ENCODE measurements around the gene DAAM1. TPM values are rescaled to one million over a fixed set of nuclear protein-coding genes. Genes with fewer than 3 reads are reported as not detected.

The DAAM1 gene
- total RNA-seq, 1 experiment from 2014 or later = 11.0 TPM

DNA sequence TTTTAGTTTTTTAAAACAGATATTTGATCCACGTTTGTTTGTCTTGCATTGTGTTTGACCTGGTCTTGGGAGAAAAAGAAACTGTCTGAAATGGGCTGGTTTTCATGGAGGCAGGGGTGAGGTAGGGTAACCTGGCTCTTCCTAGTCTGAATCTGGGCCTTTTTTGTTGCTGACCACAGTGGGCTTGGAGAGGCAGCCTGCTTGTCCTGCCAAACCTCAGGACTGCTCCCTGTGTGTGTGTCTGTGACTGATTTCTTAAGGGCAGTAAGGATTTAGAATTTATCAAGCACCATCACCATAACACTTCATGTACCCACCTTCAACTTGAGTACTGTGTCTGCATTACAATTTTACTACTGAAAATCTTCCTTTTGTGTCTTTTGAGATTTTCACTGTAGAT is 28.5 kb downstream of the DAAM1 start:
- DNase-seq (ENCODE audit: low read depth) = no peak

DNA sequence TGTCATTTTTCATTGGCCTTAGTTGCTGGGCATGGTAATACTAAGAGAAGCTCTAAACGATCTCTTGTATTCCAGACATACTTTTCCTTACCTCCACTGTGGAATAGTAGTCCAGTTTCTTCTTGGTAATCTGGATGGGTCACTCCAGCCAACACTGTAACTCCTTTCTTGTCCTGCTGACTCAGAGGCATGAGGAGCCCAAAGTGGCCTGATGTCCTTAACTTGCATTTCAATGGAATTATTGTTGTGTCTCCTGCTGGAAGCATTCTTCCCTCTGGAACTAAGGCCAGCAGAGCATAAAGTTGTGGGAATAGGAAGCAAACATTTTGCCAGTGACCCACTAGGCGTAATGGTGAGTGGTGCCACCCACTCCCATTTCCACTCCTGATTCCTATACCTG is 33.1 kb downstream of the DAAM1 start:
- DNase-seq (ENCODE audit: low read depth) = peak; percentile 45

DNA sequence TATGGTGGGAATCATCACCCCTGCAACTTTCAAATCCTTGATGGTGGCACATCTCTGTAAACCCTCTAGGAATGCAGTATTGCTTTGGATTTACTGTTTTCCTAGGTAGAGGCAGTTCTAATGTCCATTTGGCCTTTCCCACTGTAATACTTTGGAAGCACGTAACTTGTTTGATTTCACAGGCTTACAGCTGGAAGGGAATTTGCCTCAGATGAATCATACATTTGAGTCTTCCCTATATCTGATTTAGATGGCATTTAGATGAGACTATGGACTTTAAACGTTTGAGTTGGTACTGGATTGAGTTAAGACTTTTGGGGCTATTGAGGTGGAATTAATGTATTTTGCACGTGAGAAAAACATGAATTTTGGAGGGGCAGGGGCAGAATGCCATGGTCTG is 35.9 kb downstream of the DAAM1 start:
- DNase-seq (ENCODE audit: low read depth) = no peak

- DNase-seq (ENCODE audit: low read depth) = no peak
Measured at GRCh38 chr14:59225281-59225680, 36.8 kb downstream of the DAAM1 start.

DNA sequence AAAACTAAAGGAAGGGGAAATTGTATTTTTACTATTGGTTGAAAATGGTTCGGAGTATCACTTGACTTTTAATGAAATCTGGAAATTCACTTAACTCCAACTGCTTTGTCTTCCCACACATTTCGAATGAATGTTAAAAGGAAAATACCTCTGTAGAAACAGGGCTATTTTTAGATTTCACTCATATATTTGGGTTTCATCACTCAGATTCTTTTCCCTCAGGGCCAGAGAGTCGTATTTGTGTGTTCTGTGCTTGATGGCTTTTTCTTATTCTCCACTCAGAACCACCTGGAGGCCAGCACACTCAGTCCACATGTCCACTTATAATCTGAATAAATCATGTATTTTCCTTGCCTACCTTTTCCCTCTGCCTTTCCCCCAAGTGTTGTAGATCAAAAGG is 40.0 kb downstream of the DAAM1 start:
- no peak for DNase-seq (ENCODE audit: low read depth)

DNA sequence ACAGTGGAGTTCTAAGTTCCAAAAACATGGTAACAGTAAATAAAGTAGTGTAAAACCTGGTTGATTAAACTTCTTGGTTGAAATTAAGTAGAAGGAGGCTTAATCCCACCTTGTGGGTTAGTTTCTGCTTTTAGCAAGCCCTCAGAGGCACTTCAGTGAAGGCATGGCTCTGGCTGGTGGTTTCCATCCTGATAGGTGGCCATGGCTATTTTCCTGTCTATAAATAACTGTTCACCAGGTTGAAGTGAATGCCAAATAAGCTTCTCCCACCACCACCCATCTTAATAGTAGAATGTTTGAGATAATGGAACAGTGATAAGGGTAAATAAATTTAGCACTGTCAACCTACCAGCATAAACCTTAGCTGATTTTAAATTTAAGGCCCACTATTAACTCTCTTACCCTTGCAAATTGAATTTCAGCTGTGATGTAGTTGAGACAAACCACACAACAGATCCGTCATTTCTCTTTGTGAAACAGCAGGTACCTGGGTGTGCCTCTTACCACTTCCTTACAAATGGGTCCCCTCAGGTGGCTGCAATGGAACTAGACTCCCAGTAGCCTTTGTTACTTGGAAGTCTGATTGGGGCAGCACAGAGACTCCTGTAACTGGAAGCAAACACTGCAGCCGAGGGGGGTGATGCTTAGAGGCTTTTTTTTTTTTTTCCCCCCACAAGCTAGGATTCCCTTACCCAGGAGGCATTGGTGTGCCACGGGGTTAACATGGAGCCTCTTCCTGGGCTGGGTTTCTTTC is 41.4 kb downstream of the DAAM1 start:
- DNase-seq (ENCODE audit: low read depth) = no peak

GRCh38 chr14:59236195-59236594 is 47.7 kb downstream of the DAAM1 start:
- DNase-seq (ENCODE audit: low read depth) = no peak

DNA sequence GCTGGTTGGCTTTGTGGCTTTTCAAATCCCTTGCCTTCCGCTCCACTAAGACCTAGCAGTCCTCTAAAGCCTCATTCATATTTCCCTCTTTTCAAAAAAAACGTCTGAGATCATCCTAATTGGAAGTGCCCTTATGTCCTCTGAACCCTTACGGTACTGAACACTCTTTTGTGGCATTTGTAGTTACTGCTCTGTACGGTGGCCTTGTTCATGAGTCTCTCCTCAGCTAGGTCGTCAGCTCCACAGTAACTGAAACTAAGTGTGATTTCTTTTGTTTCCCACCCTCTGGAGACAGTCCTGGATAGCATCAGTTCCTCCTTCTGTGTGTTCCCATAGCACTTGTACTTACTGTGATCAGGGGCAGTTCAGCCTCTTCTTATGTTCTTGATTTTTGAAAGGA is 49.7 kb downstream of the DAAM1 start:
- no peak for DNase-seq (ENCODE audit: low read depth)

- DNase-seq (ENCODE audit: low read depth) = no peak
Measured at GRCh38 chr14:59239022-59239421, 50.6 kb downstream of the DAAM1 start.

DNA sequence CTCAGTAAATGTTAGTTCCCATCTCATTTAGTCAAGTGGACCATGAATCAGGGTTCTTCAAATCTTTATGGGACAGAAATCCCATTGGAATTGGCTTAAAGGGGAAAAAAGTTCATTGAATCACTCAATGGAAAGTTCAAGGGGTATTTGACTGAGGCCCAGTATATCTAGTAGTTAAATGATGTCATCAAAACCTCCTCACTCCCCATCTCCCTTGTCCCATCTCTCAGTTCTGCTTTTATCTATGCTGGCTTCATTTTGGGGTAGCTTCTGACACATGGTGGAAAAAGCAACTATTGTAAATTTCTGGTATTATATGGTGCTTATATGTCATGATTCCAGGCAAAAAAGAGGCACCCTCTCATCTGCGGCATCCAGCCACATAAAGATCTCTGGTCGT is 51.9 kb downstream of the DAAM1 start:
- DNase-seq (ENCODE audit: low read depth) = no peak

DNA sequence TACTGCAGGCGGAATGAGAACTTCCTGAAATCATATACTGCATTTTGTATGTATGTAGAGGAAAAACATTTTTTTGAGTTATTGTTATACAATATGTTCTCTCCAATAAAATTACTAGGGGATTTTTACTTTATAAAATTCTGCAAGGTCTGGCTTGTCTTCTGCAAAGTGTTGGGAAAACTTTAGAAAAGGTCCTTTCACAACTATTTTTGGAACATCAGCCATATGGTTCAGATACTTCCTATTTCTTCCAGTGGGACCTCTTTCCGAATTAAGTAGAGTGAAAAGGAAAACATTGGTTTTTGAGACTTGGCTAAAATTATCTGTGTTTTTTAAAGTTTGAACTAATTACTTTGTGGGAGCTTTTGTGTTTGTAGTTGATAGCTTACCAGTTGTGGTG is 52.7 kb downstream of the DAAM1 start:
- no peak for DNase-seq (ENCODE audit: low read depth)

DNA sequence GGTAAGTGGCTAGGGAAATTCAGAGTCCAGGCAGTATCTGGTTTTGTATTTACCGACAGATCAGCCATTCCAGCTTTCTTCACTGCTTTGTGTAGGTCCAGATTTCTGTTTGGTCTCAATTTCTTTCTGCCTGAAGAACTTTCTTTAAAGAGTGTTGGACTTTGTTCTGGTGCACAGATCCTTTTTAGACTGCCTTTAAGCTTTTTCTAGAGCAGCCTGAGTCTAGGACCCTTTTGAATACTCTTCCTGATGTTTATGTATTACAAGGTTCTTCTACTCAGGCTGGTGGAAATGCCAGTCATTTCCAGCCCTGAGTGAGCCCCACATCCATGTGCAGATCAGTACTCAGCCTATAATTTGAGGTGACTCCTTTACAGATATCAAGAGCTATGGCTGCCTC is 54.7 kb downstream of the DAAM1 start:
- no peak for DNase-seq (ENCODE audit: low read depth)

- DNase-seq (ENCODE audit: low read depth) = no peak
Measured at GRCh38 chr14:59244581-59244980, 56.1 kb downstream of the DAAM1 start.

- DNase-seq (ENCODE audit: low read depth) = no peak
Measured at GRCh38 chr14:59245809-59246295, 57.4 kb downstream of the DAAM1 start.

DNA sequence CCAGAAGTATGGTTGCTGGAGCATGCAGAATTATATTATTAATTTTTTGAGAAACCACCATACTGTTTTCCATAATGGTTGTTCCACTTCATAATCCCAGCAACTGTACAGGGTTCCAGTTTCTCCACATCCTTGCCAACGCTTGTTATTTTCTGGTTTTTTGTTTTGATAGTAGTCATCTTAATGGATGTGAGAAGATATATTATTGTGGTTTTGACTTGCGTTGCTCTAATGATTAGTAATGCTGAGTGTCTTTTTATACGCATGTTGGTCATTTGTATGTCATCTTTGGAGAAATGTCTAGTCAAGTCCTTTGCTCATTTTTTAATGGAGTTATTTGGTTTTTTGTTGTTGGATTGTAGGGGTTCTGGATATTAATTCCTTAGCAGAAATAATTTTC is 58.1 kb downstream of the DAAM1 start:
- DNase-seq (ENCODE audit: low read depth) = peak; percentile 30

DNA sequence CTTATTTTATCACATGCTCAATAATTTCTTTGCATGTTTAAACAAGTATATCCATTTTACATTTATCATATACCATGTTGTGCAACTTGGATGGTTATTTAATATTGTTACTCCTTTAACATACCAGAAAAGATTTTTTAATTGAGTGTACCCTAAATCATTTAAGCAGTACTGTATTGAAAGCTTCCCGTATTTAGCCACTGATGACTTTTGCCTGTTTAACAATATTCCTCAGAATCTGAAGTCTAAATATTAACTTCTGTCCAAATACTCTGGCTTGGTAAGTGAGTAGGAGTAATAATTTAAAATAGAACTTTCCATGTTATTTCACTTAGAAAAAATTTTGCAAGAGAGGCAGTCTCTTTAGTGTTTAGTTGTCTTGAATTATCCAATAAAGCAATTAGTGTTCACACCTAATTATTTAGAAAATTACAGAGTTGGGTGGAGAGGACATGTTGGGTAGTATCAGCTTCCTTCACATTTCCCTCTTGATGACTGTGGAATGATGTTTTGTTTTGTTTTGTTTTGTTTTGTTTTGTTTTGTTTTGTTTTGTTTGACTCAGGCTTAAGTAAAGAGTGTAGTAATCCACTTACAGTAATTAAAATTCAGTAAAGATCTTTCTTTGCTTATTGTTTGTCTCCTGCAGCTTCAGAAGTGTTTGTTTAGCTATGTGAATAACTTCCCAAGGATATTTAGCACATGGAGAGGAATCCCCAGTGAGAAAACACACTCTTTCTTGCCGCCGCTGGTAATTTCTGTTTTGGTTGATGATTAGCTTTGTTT is 59.5 kb downstream of the DAAM1 start:
- no peak for DNase-seq (ENCODE audit: low read depth)

DNA sequence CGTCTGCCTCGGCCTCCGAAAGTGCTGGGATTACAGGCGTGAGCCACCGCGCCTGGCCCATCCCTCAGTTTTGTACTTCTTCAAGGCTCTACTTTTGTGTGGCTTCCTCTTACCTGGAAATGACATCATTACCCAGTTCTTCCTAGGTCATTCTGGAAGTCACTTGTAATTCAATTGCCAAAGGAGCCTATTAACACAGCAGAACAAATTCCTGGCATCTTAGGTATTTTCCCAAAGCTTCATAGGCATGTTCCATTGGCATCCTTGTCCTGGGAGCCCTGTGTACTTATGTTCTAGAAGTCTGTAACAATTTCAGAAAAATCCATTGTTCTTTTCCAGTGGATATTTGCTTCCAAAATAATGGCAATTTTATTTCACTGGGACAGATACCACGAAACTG is 60.6 kb downstream of the DAAM1 start:
- DNase-seq (ENCODE audit: low read depth) = no peak

DNA sequence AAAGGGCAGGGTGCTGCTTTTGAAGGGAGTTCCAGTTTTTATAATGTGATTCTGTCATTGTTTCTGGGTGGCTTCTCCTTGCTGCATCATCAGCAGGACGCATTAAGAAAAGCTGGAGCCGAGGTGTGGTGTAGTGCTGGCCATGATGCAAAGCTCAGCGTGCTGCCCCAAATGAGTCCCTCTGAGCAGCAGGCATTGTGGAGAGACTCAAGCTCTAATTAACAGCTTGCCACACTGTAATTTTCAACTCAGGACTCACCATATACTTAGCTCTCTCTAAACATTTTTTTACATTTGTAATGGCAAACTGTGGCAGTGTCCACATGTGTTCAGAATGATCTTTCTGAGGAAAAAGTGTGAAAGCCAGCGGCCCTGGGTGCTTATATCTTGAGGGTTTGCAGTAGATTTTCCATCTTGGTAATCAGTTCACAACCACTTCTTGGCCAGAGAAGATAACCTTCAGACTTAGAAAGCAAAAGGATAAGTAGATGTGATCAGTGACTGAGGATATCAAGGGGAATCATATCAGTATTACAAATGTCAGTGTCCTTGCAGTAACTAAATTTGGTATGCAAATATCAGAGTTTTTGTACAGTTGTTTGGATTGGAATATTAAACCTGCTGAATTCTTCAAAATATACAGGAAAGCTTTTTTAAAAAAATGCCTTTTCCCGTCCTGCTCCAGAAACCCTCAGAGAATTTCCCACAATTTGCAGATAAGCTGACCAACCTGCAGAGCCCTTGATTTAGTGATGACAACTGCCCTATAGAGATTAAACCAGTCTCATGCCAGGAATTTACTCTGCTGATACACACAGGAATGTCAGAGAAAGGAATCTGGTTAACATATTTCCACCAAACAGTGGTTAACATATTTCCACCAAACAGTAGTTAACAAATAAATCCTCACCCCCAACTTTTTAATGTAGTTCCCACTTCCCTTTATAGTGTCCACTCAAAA is 63.6 kb downstream of the DAAM1 start:
- peak; percentile 40 for DNase-seq (ENCODE audit: low read depth)

DNA sequence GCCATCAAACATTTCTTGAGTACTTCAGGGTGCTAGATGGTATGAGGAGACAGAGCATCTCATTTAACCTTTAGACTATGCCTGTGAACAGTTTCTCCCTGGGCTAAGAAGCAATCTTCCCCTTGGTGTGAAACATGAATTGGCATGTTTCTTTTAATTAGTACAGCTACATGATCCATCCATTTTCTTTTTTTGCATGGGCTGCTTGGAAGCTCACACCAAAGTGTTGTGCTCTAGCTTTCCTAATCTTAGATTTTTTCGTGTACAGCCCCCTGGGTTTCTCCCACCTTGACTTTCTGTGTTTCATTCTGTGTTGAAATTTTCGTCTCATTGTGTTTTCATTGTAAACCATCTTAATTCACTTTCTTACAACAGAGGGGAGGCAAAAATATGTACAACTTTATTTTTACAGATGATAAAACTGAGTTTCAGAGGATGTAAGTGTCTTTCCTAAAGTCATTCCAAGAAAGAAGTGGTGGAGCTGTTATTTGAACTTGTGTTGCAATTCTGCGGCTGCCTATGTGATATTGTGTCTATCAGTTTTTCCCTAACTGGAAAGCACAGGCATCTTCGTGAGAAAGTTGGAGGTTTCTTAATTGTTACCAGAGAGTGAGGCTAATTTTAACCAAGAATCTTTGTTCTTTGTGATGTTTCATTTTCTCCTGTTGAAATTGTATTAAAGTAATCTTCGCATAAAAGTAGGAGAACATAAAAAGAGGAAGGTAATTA is 64.5 kb downstream of the DAAM1 start:
- no peak for DNase-seq (ENCODE audit: low read depth)

DNA sequence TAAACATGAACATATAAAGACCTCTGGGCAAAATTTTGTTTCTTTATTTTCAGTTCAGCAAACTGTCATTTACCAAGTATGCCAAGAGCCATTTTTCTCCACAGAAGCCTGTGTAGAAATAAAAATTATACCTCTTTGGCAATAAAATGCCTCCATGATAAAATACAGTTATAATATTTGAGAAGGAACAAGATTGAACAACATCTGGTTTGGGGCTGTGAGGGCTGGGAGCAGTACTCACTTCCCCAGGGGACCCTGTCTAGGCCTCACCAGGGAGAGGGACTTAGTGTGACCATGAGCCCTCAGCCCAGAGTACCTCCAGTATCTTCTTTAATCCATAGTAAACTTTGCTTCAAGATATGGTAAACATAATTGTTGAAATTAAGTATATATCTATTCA is 65.1 kb downstream of the DAAM1 start:
- no peak for DNase-seq (ENCODE audit: low read depth)
